Adrenal gland (tissue), 12 donors: Measurements from ENCODE around the gene PTTG1IP. TPM values are rescaled to one million over a fixed set of nuclear protein-coding genes. Genes with fewer than 3 reads are reported as not detected.

Experiments
- DNase-seq, 7 donors: peaks; one replicate each; pipeline ENCODE4 v3.0.0-alpha.2; 2019 to 2020
- H3K27ac ChIP-seq, 5 donors: fragments of 200-600 bp; sonication (generic) in 4 of 5; 1 replicate in 3 of 5; 2 replicates in 2 of 5; pipeline versions ENCODE4 v1.5.1 to v1.8.0; 2016 to 2020; ENCODE audit warnings: mild to moderate bottlenecking in 1 of 5
- H3K27me3 ChIP-seq: fragments of 200-600 bp; 2 replicates; pipeline ENCODE4 v1.8.0; 2021
- H3K36me3 ChIP-seq, 2 donors: fragments of 200-600 bp; replicated peaks in 1 of 2; 1 replicate in 1 of 2; 2 replicates in 1 of 2; pipeline versions ENCODE4 v1.5.1 to v1.8.0; 2018 to 2022
- H3K4me1 ChIP-seq, 2 donors: fragments of 200-600 bp; replicated peaks in 1 of 2; 1 replicate in 1 of 2; 2 replicates in 1 of 2; pipeline versions ENCODE4 v1.5.1 to v1.8.0; 2018 to 2021
- H3K4me3 ChIP-seq, 4 donors: fragments of 200-600 bp; sonication (generic) in 3 of 4; one replicate each; pipeline ENCODE4 v1.5.1; 2016 to 2018
- H3K9me3 ChIP-seq, 3 donors: fragments of 200-600 bp; sonication (generic) in 1 of 3; replicated peaks in 1 of 3; 1 replicate in 2 of 3; 2 replicates in 1 of 3; pipeline versions ENCODE4 v1.5.1 to v1.8.0; 2016 to 2021
- CTCF ChIP-seq, 6 experiments: fragments of 450-650 bp in 4 of 6; fragments of 200-600 bp in 2 of 6; sonication (generic) in 1 of 6; IDR thresholded peaks; 1 replicate in 5 of 6; 2 replicates in 1 of 6; pipeline versions ENCODE4 v1.5.1 to v1.8.0; 2016 to 2021; ENCODE audit warnings: antibody characterized with exemption in 6 of 6, mild to moderate bottlenecking in 2 of 6, moderate library complexity in 1 of 6
- POLR2A ChIP-seq, 2 donors: fragments of 450-650 bp; IDR thresholded peaks; one replicate each; pipeline ENCODE4 v1.6.1; 2017; ENCODE audit warnings: antibody characterized with exemption in 2 of 2, mild to moderate bottlenecking in 2 of 2, moderate library complexity in 1 of 2
- WGBS, 4 donors: extraction: QIAGEN DNeasy Blood & Tissue Kit in 2 of 4; methylation state at CpG; one replicate each; pipeline versions ENCODE4 v1.1.5 to v1.1.7; 2013 to 2017; 5-methylcytosine and 5-hydroxymethylcytosine counted together
- intact Hi-C, 2 donors: fragments of 100-400 bp; cut with DNase I; formaldehyde crosslinking; loops; one replicate each; pipeline versions ENCODE4 v1.14.1 to v1.15.0; 2022 to 2023
- polyA plus RNA-seq, 3 donors: library from polyadenylated mRNA; stranded (reverse); fragments of 200-250 nt in 2 of 3; fragments of 350-450 nt in 1 of 3; fragmentation: Illumina TruSeq in 1 of 3; extraction: RNeasy Lipid Tissue Mini Kit (QIAGEN cat#74804) in 1 of 3; gene quantifications; one replicate each; pipeline ENCODE4 v1.2.3, GENCODE V29; 2013 to 2014
- total RNA-seq, 9 donors: library from RNA; depleted of rRNA in 4 of 9; stranded (reverse); fragments of >200 nt in 4 of 9; fragments of 120-200 nt in 1 of 9; fragmentation: NEBNext Ultra II Directional in 1 of 9; extraction: Animal tissue kit (Norgen Biotek cat#: 25700) in 1 of 9; gene quantifications; one replicate each; pipeline versions ENCODE4 v1.1.0 to v1.2.4, GENCODE V29; 2013 to 2023
- donor health status: healthy with polysubstance abuse.
- donor health status: Bipolar disorder and iron deficiency.
- donor health status: DM: yes; HTN: yes; CAD: no.
- donor health status: DM: no; HTN: no; CAD: no.
- donor health status: DM: no; HTN: no; CAD: no.
- donor health status: DM: yes; HTN: yes; CAD: no.

Gene PTTG1IP
- total and polyA plus RNA-seq, 12 donors: 110 to 467 (median 215) TPM

GRCh38 chr21:44845418-44846223 lies 27.9 kb downstream of the PTTG1IP start:
- Histone ChIP-seq H3K27me3 (no peaks in the 10 kb centered on the region), H3K4me3 (peak overlapping the region in 1 of 4 donors; percentile 42), H3K36me3 (peaks cover 0 to 16% of the 10 kb centered on the region in 2 donors), H3K27ac (peak overlapping the region in 1 of 5 donors; percentile 6), H3K9me3 (no peaks in the 10 kb centered on the region), H3K4me1 (peaks cover 6 to 21% of the 10 kb centered on the region in 2 donors)
- no peak for TF ChIP-seq POLR2A (IDR thresholded peaks at IDR 0.05)
- peak in 2 of 6 experiments; percentile 15 to 34 for TF ChIP-seq CTCF (IDR thresholded peaks at IDR 0.05)
- intact Hi-C loops: no loop called here
- 10 to 25% (median 13%) methylated on average over 5 to 34 of the region's 34 CpGs for WGBS, 4 donors
- DNase-seq: peak in 6 of 7 donors; percentile 46 to 67 (median 56)

- Histone ChIP-seq H3K4me3 (no peak overlapping the region), H3K9me3 (no peaks in the 10 kb centered on the region), H3K36me3 (peaks cover 0 to 3% of the 10 kb centered on the region in 2 donors), H3K27ac (no peak overlapping the region), H3K27me3 (no peaks in the 10 kb centered on the region), H3K4me1 (peaks cover 5 to 13% of the 10 kb centered on the region in 2 donors)
- intact Hi-C loops: no loop called here
- TF ChIP-seq CTCF (IDR thresholded peaks at IDR 0.05) (no peak), POLR2A (IDR thresholded peaks at IDR 0.05) (no peak)
- WGBS, 4 donors: 49 to 60% (median 53%) methylated on average over 16 of the region's 16 CpGs
- peak in 2 of 7 donors; percentile 10 to 50 for DNase-seq
These were observed 29.2 kb downstream of the PTTG1IP start for GRCh38 chr21:44844256-44844655.

GRCh38 chr21:44842721-44843445 lies 30.6 kb downstream of the PTTG1IP start:
- Histone ChIP-seq H3K9me3 (no peaks in the 10 kb centered on the region), H3K4me1 (peaks cover 5 to 13% of the 10 kb centered on the region in 2 donors), H3K27ac (no peak overlapping the region), H3K27me3 (no peaks in the 10 kb centered on the region), H3K36me3 (no peaks in the 10 kb centered on the region), H3K4me3 (no peak overlapping the region)
- DNase-seq: peak in 2 of 7 donors; percentile 6 to 27
- intact Hi-C loops: no loop called here
- TF ChIP-seq CTCF (IDR thresholded peaks at IDR 0.05) (no peak), POLR2A (IDR thresholded peaks at IDR 0.05) (no peak)
- 70 to 88% (median 81%) methylated on average over 15 to 23 of the region's 23 CpGs for WGBS, 4 donors

GRCh38 chr21:44842087-44842486 lies 31.4 kb downstream of the PTTG1IP start:
- H3K27me3 ChIP-seq: no peaks in the 10 kb centered on the region
- TF ChIP-seq CTCF (IDR thresholded peaks at IDR 0.05) (no peak), POLR2A (IDR thresholded peaks at IDR 0.05) (no peak)
- no peaks in the 10 kb centered on the region for H3K9me3 ChIP-seq
- H3K36me3 ChIP-seq: no peaks in the 10 kb centered on the region
- intact Hi-C loops: no loop called here
- H3K4me1 ChIP-seq: peaks cover 5 to 13% of the 10 kb centered on the region in 2 donors
- no peak overlapping the region for H3K27ac ChIP-seq
- 81 to 84% (median 82%) methylated on average over 10 of the region's 10 CpGs for WGBS, 4 donors
- no peak for DNase-seq
- H3K4me3 ChIP-seq: no peak overlapping the region
